ENCODE measurements around the gene MRM2.
A peak's percentile ranks its signal among the peaks of the same experiment; 100 is the strongest.
"Not testable (repeated sequence)": the region's sequence is repeated elsewhere in the genome, so short reads cannot be mapped to it uniquely, and the experiment has no call there.

MRM2 gene

DNA sequence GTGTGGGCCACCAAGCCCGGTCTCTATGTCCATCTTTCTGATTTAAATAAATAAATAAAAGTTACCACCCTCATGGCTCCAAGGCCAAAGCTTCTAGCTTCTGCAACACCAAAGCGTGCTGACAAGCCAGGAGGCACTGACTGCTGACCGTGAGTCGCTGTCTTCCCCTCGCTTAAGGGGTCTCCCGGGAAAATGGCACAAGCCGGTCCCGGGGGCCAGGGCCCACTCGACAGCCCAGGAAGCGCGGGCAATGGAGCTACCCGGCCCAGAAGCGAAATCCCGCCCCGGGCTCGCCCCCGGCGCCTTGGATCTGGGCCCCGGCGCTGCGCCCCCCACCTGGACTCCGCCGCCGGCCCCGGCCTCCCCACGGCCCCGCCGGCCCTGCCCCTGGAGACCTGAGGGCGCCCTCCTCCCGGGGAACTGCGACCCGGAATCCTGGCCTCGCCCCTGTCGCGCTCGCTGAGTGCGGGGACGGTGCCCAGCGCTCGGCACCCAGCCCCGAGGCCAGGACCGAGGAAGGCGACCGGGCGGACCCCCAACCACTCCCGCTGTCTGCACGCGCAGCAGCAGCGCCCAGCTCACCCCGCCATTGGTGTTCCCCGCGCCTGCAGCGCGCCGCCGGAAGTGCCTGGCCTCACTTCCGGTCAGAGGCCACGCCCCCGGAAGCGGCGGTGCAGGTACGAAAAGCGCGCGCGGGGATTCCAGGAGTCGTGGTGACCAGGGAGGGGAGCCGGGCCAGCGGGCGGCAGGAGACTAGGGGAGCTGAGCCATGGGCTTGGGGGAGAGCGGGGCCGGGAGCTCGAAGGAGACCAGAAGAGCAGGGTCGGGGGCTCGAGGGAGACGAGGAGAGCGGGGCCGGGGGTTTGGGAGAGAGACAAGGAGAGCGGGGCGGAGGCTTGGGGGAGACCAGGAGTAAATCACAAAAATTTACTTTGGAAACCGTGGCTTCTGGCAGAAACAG is at the start of gene MRM2, which contains the start of gene NUDT1:
Gene MRM2, minus strand, starts transcription at position 626 of the 961 bp plus-strand sequence. Its CDS starts 36 bp downstream, at position 590.
Gene NUDT1, plus strand, starts transcription at position 647 of the 961 bp plus-strand sequence. CDS start 2,349 bp downstream, outside the sequence.
- DNase-seq (ENCODE audit: low spot score), result peak; percentile 96

DNA sequence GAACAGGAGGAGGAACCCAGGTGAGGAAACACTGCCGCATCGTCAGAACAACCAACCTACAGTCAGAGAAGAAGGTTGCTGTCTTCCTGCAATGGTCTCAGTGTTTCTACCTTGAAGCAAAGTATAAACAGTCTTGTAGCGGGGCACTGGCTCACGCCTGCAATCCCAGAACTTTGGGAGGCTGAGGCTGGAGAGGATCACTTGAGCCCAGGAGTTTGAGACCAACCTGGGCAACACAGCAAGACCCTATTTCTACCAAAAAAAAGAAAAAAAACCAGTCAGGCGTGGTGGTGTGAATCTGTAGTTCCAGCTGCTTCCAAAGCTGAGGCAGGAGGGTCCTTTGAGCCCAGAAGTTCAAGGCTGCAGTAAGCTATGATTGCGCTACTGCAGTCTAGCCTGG is 48.9 kb upstream of the MRM2 start:
- DNase-seq (ENCODE audit: low spot score), result no peak

DNA sequence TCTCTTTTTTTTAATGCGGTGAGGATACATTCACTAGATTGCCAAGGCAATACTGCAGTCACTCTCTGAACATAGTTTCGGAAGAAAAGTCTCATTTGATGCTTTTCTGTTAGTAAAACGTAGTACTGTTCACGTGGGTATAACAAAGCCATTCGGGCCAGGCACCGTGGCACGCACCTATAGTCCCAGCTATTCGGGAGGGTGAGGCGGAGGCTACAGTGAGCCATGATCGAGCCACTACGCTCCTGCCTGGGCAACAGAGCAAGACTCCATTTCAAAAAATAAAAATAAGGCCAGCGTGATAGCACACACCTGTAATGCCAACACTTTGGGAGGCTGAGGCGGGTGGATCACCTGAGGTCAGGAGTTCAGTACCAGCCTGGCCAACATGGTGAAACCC is 47.6 kb upstream of the MRM2 start:
- DNase-seq (ENCODE audit: low spot score), result no peak

DNA sequence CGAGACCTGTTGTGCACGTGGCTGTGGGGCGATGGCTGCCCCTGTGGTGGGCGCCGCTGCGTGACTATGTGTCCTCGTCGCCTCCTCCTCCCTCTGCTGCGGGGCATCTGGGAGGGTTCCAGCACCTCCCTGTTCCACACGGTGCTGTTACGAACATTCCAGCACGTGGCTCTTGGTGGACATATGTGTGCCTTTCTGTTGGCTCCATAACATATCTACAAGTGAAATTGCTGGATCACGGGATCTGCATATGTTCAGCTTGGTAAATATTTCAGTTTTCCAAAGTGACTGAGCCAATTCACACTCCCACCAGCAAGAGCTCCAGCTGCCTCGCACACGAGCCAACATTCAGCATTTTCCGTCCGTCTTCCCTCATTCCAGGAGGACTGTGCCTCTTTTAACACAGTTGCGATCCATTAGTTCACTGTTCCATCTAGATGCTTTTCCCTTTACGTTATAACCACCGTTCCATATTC is 47.1 kb upstream of the MRM2 start:
- no peak for DNase-seq (ENCODE audit: low spot score)

DNA sequence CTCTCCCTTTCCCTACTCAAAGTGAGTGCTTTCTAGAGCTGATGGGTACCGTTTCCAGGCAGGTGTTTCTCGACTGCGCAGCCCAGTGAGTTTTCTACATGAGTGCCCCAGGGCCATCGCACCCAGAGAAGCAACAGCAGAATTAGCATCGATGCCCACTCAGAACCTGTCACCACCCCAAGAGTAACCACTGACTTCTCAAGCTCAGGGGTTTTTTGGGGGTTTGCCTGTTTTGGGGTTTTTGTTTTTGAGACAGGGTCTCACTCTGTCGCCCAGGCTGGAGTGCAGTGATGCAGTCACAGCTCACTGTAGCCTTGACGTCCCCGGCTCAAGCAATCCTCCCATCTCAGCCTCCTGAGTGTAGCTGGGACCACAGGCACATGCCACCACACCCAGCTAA is 46.5 kb upstream of the MRM2 start:
- DNase-seq (ENCODE audit: low spot score), result no peak

DNA sequence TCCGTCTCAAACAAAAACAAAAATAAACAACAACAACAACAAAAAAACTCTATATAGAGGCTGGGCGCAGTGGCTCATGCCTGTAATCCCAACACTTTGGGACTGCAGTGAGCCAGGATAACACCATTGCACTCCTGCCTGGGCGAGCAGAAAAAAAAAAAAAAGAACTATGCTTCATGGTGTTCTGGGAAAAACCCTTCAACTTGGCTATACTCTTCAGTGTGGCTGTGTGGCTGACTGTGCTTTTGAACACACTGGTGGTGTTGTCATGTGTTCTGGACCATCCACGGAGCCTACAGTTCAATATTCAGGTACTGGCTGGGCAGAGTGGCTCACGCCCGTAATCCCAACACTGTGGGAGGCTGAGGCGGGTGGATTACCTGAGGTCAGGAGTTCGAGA is 45.7 kb upstream of the MRM2 start:
- no peak for DNase-seq (ENCODE audit: low spot score)

DNA sequence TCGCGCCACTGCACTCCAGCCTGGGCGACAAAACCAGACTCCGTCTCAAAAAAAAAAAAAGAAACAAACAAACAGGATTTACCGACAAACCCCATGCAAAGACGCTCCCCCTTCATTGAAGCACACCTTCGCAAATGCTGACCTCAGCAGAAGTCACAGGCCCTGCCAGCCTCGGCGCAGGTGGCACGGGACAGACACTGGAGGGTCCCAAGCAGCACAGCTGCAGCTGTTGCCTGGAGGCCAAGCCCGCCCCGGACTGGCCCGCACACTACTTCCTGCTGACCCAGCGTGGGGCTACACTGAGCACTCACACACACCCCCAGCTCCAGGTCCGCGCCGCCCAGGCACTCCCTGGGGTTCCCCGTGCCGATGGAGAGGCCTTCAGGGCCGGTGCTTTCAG is 41.1 kb upstream of the MRM2 start:
- no peak for DNase-seq (ENCODE audit: low spot score)

DNA sequence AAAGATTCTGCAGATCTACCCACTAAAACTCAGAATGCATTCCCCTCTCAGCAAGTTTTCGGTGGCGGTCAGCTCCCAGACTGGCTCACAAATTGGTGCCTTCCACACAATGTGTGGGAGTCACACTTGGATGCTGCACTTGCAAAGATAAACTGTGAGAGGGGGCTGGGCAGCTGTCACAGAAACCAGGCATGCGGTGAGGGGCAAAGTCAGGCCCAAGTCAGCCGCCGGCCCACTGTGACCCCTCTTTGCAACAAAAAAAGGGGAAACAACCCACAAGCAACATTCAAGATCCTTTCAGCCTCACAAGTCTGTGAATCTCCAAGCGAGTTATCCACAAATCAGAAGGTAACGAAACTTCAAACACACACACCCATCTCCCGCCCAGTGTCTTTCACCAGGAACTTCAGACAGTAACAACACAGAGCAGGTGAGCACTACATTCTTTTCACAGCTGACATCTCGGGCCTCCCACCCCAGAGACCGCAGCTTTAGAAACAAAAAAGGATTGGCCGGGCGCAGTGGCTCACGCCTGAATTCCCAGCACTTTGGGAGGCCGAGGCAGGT is 40.3 kb upstream of the MRM2 start:
- DNase-seq (ENCODE audit: low spot score), result no peak

DNA sequence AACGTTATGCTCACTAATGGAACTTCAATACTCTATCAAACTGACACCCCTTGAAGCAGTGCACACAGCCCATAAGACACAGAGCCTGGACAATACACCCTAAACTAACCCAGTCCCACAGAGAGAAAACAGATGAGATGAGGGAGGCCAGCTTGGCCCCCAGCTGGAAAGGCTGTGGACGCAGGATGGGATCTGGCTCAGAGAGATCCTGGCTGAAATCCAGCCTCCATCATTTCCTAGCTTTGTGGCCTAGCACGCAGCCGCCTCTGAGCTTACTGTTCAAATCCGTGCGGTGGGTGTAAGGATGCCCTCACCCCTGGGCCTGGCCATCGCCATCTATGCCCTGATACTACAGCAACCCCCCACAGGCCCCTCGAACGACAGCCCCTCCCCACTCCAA is 39.5 kb upstream of the MRM2 start:
- no peak for DNase-seq (ENCODE audit: low spot score)

DNA sequence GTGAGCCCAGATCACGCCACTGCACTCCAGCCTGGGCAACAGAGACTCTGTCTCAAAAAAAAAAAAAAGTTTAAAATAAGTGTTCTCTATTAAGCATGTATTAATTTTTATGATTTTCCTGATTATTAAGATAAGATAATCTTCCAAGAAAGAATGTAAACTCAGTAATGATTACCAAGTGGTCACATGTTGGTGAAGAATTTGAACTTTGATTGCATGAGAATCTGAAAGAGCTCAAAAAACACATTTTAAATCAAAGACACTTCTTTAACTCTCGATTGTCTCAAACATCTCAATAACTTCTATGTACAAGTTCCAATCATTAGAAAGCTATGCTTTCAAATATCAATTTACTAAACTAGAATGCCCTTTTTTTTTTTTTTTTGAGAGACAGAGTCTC is 38.4 kb upstream of the MRM2 start:
- DNase-seq (ENCODE audit: low spot score), result no peak

DNA sequence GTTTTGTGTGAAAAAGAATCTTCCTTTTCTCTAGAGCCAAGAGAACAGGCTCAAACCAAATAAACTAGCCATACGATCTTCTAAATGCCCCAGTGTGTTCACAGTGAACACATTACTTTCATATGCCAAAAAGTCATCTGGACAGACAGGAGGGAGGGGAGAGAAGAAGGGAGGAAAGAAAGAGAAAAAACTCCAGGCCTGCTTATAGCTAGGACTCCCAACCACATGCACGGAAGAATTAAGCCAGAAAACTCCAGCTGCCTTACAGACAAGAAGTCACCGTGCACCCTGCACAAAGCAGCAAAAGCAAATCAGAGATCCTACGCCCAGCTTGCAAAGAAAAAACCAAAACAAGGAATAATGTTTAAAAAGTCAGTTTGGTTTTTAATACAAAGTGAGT is 37.9 kb upstream of the MRM2 start:
- no peak for DNase-seq (ENCODE audit: low spot score)

DNA sequence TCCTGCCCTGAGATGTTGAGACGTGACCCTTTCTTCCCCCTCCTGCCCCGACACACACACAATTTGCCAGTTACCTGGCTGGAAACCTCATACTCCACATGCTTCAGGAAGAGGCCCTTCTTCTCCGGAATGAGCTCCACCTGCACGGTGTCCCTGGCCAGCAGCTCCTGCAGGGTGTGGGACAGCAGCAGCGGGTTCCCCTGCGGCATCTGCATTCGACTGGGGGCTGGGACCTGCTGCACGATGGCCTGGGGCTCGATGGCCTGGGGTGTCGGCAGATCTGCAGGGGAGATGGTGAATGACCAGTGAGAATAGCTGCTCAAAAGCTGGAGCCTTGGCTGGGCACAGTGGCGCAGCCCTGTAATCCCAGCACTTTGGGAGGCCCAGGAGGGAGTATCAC is 36.0 kb upstream of the MRM2 start:
- DNase-seq (ENCODE audit: low spot score), result no peak

DNA sequence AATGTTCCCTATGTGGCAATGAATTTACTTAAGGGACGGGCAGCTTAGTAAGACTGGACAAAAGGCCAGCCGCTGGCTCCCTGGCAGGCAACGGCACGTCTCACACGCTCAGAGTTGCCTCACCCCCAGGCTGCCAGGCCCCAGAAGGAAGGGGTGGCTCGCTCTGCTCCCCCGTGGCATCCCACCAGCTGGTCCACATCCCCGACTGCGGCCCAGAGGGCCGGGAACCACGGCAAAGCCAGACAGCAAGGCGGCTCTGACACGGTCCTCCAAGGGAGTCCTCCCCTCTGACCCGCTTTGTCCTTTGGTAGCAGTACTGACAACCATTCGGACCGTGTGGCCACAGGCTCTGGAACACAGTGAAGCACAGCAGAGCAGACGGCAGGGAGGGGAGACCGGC is 34.1 kb upstream of the MRM2 start:
- no peak for DNase-seq (ENCODE audit: low spot score)

DNA sequence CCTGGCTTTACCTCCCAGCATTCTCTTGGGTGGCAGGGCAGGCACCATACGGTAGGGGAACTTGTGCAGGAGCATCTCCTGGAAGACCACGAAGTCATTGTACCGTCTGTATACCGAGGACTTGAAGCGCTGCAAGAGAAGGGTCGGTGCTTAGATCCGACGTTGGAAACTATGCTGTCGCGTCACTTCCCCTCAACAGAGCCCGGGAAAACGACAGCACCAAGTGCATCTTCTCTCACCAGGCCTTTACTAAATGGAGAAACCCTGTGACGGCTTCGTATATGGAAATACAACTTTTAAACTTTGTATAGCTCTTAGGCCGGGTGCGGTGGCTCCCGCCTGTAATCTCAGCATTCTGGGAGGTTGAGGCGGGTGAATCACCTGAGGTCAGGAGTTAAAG is 33.1 kb upstream of the MRM2 start:
- no peak for DNase-seq (ENCODE audit: low spot score)

DNA sequence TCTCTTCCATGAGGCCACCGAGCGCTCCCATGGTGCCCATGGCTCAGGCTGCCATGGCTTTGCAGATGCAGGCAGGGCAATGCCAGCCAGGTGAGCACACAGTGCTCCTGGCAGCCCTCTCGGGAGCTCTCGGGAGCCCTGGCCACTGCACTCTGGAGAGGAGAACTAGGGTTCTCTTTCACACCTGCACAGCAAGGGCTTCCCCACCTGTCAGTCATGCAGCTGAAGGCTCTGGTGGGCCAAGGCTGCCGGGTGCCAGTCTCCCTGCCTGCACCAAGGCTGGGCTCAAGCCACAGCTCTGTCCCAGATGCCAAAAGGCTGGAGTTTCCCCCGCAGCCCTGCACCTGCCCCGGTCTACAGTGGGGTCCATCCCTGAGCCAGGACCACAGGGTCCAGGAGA is 32.7 kb upstream of the MRM2 start:
- no peak for DNase-seq (ENCODE audit: low spot score)

DNA sequence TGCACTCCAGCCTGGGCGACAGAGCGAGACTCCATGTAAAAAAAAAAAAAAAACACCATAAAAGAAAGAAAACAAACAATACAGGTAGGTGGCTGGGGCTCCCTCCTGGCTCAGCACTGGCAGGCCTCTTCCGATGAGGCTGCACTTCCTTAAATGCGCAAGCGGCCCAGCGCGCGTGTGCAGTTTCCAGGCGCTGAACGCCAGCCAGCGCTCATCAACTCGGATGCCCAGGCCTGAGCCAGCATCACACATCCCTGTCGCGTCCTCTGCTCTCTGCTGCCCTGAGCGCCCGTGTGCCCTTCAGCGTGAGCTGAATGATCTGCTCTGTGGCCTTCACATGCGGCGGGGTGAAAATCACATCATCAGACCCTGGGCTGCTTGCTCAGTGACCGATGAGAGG is 31.9 kb upstream of the MRM2 start:
- no peak for DNase-seq (ENCODE audit: low spot score)

DNA sequence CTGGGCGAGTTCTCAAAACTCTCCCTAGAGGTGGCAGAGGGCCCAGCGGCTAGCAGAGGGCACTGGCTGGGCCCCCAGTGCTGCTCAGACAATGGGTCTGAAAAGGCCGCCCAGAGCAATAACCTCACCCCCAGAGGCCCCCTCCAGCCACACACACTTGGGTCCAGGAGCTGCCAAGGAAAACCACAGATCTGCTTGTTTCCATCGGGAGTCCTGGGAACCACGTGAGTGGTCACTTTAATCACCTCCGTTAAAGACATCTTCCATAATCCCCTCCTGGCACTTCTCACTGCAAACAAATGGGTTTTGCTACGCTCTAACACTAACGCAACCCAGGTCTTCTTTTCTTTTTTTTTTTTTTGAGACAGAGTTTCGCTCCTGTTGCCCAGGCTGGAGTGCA is 30.0 kb upstream of the MRM2 start:
- DNase-seq (ENCODE audit: low spot score), result no peak

DNA sequence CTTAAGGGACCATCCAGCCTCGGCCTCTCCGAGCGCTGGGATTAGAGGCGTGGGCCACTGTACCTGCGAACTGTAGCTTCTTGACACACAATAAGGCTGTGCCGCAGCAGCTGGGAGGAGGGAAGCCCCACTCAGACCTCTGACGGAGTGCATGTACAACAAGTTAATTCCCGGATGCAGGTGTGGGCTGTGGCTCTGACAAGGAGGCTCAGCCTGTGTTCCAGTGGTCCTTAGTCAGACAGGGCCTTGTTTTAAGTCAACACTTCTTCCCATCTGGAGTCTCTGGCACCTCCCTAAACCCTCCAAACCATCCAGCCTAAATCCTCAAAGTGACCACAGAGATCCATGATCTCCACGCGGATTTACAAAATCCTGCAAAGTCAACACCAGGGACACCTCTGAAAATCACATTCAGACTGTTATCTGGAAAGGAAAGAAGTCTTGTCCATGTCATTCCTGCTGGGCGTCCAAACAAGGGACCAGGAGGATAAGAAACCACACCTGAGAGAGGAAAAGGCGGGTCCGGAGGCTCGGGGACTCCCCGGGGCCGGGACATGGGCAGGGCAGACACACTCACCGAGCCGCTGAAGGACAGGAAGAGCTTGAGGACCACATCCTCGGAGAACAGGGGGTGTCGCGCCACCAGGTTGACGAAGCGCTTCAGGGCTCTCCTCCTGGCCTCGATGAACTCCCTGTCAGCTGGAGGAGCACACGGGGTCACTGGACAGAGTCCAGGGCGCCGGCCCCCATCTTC is 29.4 kb upstream of the MRM2 start:
- DNase-seq (ENCODE audit: low spot score), result no peak

DNA sequence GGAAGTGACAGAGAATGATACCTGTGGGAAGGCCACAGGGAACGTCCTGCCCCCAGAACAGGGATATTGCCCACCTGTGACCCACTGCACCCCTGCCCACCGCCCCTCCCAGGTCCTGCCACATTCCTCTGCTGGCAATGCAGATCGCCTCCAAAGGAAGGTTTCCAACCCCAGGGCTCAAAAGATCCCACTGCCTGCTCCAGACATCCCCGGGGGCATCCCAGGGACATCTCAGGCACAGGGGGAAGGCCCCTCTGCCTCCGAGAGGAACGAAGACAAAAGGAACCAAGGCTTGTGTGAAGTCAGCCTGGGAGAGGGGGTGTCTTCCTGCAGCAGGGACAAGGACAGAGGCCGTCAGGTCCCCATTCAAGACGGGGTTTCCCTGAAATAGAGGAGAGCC is 28.5 kb upstream of the MRM2 start:
- no peak for DNase-seq (ENCODE audit: low spot score)

DNA sequence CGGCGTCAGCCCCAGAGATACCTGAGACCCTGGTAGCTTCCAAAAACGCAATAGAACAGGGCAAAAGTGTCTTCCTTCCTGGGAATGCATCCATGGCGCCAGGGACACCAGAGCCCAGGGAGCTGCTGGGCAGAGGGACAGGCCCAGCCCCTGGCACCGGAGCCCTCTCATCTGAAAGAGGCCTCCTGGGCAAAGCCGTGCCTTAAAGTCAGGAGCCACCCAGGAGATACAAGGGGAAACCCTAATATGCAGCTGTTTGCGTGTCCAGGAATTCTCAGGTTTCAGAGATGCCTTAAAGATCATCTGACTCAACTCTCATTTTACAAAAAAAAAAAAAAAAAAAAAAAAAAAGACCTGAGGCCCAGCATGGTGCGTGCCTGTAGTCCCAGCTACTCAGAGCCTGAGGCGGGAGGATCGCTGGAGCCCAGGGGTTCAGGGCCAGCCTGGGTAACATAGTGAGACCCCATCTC is 28.0 kb upstream of the MRM2 start:
- DNase-seq (ENCODE audit: low spot score), result no peak

DNA sequence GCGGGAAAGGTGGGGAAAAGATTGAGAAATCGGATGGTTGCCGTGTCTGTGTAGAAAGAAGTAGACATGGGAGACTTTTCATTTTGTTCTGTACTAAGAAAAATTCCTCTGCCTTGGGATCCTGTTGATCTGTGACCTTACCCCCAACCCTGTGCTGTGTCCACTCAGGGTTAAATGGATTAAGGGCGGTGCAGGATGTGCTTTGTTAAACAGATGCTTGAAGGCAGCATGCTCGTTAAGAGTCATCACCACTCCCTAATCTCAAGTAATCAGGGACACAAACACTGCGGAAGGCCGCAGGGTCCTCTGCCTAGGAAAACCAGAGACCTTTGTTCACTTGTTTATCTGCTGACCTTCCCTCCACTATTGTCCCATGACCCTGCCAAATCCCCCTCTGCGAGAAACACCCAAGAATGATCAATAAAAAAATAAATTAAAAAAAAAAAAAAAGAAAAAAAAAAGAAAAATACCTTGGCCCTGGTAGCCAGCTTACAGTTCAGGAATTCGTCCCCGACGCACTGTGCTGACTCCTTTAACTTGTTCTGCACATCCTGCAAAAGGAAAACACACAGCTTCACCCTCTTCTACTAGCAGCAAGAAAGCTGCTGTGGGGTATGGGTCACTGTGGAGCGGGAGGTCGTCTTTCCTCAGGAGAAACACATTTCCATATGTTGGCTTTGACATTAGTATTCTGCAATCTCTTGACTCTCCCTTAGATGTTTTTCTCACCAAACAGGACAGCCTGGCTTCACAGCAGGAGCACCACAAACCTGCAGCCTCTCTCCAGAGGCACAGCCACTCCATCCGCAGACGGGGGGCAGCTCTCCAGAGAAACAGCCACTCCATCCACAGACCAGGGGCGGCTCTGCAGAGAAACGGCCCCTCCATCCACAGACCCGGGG is 27.3 kb upstream of the MRM2 start:
- DNase-seq (ENCODE audit: low spot score), result not testable (repeated sequence)

DNA sequence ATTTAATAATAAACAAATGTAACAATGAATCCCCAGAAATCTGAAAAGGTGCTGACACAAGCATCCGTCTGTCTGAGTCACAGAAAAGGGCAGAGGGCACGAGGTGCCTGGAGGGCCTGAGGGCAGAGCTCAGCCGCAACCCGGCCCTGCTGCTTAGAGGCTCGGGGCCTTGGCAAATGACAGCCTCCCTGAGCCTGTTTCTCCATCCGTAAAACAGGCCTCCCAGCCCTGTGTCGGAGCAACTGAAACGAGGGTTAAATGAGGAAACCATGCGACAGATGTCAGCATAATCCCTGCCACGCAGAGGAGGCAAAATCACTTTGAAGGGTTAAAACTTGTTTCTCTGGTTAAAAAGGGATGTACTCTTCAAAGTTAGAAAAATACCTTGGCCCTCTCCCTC is 24.9 kb upstream of the MRM2 start:
- no peak for DNase-seq (ENCODE audit: low spot score)

Measured in HuH-7 (cell line).